T-helper 1 cell (primary cell): ENCODE results near the gene MAML2.

Source experiments
- DNase-seq, 5 donors: peaks; one replicate each; pipeline ENCODE4 v3.0.0-alpha.2; 2012 to 2020

The MAML2 gene

DNA sequence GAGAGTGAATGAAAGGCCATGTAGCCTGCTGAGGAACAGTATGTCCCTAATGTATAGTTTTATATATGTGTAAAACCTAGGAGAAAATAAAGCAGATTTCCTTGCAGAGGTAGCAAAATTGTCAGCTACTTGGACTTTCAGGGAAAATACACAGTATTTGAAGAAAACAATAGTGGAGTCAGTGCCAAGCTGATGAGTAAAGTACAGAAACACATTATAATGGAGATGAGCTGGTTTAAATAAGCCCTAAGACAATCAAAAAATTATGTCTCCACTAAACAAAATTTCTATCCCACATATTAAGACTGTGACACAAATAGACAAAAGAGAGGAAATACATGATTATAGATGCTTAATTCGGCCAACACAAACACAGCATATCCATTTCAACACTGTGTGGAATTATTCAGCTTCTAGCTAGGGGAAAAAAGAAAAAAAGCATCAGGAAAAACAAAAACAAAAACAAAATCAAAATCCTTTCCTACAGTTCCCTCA is 75.9 kb downstream of the MAML2 start:
- no peak for DNase-seq

GRCh38 chr11:96265972-96266371 is 77.0 kb downstream of the MAML2 start:
- no peak for DNase-seq

DNA sequence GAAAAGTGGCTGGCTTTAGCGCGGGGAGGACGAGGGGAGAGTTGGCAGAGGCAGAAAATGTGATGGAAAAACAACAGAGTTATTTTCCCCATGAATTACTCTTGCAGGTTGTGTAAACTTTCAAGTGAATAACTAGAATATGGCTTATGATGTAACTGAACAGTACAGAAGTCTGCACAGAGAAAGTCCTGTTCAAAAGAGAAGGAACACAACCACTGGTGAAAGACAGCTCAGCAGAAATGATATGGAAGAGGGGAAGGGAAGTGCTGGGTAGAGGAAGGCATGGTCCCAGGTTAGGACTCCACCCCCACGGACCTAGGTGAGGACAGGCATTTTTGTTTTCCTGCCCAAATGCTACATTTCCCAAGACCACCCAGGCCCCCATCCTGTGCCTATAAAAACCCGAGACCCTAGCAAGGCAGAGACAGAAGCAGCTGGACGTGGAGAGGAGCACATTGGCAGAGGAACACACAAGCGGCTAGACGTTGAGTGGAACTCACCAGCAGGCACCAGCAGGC is 77.7 kb downstream of the MAML2 start:
- no peak for DNase-seq

GRCh38 chr11:96264364-96264763 is 78.6 kb downstream of the MAML2 start:
- DNase-seq = no peak

- DNase-seq = no peak
Measured at GRCh38 chr11:96263238-96263763, 79.7 kb downstream of the MAML2 start.

DNA sequence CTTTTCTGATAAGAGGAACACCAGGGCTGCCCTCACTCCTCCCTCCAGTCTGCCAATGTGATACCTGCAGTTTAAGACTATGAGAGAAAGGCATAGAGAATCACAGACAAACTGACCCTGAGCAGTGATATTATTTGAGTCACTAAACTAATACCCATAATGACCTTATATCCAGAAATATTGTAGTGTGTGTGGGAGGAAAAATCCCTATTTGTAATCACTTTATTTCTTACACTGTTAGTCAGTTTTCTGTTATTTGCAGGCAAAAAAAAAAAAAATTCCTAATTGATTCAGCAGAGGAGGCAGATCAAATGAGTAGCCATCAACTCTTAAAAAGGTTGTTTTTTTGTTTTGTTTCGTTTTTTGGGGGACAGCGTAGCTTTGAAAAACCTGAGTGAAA is 82.5 kb downstream of the MAML2 start:
- no peak for DNase-seq

DNA sequence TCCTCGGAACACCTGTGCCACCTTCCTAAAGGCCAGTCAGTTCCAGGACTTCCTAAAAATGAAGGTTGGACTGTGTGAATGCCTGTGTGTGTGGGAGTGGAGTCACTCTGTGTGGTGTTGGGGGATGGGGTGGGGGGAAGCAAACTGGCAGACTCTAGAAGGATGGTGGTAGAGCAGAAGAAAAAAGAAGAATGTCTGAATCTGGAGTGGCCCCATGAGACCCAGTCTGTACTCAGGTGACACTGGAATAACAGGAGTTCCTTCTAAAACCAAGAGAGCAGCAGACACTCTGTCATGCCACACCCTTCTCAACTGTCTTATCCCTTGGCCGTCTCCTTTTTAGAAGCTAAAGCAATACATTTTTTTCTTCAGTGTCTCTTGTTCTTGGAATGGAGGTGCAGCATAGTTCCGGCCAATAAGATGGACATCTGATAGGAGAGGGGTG is 82.9 kb downstream of the MAML2 start:
- DNase-seq = no peak

DNA sequence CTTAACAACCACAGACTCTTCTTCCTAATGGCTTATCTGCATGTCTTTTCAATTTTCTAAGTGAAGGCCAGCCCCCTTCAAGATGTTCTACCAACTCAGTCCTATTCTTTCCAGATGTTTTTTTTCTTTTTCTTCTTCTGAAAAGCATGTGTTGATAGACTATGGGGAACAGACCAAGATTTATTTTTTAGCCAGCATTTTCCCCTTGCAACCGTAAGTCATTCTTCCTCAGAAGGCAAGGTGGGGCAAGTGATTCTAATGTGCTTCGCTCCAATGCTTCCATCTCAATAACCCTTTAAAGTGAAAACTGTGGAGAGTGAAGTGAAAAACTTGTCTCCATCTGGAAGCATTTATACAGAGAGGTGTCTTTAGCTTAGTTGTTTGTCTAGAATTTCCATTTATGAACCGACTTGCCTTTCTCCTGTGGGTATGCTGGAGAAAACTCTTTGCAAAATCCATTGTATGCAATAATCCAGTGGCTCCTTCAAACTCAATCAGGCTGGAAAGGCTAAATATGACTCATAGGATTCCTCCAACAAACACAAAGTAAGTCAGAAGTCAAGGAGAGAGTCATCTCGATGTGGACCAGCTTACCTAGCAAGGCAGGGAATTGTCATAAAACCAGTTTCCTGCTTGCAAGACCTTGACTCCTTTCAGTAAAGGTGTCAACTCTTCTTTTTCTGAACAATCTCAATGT is 83.7 kb downstream of the MAML2 start:
- no peak for DNase-seq

- peak in 3 of 5 donors; percentile 19 to 79 (median 45) for DNase-seq
Measured at GRCh38 chr11:96257972-96258934, 84.7 kb downstream of the MAML2 start.

GRCh38 chr11:96257036-96257435 is 86.0 kb downstream of the MAML2 start:
- peak in 1 of 5 donors; percentile 42 for DNase-seq

DNA sequence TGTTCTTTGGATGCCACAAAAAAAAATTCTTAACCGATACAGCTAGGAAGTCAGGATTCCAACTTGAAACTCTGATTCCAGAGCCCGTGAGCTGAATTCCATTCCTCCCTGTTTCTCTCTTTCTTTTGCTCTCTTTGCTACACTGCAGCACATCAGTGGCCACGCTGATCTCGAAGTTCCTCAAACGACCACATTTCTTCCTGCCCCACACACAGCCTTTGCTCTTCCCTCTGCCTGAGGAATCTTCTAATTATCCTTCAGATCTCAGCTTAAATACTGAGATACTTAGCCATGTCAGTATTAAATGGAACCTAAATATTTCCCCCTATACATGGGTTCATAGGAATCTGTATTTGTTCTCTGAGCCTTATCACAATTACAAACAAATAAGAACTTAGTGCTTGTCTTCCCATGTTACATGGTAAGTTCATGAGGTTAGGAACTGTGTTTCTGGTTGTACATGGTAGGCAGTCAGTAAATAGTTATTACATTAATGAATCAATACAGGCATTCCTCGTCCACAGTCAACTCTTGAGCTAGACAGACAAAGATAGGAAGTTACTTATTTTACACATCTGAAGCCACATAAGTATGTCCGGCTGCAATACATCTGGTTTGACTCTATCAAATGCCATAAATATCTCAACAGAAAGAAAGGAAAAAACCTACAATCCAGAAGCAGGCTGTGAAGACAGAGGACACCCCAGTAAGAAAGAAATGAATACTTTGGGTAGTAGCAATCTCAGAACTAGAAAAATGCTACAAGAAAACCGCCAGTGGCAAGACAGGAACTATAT is 86.6 kb downstream of the MAML2 start:
- DNase-seq = peak in 1 of 5 donors; percentile 38

DNA sequence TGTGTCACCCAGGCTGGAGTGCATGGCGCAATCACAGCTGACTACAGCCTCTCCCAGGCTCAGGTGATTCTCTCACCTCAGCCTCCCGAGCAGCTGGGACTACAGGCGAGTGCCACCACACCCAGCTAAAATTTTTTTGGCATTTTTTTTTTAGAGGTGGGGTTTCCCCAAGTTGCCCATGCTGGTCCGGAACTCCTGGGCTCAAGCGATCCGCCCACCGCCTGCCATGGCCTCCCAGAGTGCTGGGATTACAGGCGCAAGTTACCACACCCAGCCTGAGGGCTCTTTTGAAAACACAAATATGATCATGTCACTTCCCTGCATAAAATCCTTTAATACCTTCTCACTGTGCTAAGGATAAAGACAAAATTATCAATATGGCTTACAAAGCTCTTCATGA is 88.1 kb downstream of the MAML2 start:
- DNase-seq = no peak

GRCh38 chr11:96254087-96254486 is 88.9 kb downstream of the MAML2 start:
- DNase-seq = peak in 2 of 5 donors; percentile 14 to 53

GRCh38 chr11:96246718-96247552 is 96.1 kb downstream of the MAML2 start:
- DNase-seq = no peak

DNA sequence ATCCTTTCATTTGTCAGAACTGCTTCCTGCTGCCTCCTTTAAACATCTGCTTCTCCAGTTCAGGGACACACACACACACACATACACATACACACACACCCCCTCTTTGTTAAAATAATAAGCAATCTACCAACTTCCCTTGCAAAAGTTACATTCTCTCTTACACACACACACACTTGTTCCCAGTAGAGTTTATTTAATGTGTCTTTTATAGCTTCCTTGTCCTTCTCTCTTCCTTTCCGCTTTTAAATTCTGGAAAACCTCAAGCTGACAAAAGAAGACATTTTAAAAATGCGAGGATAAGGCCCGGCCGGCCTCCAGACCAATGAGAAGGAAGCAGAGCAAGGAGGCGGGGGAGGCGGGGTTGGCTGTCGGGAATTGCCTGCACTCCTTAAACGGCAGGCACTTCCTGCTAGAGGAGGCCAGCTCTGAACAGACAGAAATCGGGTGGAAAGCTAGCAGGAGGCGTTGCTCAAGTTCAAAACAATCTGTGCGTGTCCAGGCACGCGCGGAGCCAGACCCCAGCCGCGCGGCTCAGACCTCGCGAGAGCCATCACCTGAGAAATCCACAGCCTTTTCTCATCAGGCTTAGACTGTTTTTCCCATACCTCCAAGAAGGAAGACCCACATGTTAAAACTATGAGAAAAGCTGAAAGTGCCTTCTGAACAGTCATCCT is 99.9 kb downstream of the MAML2 start:
- peak; percentile 49 to 86 (median 65) for DNase-seq

DNA sequence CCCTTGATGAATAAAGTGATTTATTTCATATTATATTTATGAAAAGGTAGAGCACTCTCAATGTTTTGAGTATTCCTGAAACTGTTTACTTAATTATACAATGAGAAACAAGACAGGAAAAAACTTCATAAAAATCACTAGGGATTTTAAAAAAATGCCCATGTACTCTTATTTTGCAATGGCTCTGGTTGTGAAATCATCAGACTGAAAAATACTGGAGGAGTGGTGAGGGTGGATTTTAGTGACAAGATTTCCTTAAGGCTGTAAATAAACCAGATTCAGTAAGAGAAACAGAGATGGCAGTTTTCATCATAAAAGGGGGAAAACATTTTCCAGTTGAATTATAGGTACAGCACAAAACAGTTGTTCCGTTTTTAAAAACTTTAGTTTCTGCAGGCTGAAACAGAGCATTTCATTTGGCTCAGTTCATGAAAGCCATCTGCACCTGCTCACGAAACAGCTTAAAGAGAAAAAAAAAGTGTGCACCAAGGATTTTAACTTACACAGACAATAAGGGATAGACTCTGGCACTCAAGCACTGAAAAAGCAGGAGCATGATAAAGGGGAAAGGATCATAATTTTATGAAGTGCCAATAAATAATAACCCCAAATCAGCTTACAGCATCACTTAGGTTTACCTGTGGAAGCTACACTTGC is 100.7 kb downstream of the MAML2 start:
- no peak for DNase-seq

DNA sequence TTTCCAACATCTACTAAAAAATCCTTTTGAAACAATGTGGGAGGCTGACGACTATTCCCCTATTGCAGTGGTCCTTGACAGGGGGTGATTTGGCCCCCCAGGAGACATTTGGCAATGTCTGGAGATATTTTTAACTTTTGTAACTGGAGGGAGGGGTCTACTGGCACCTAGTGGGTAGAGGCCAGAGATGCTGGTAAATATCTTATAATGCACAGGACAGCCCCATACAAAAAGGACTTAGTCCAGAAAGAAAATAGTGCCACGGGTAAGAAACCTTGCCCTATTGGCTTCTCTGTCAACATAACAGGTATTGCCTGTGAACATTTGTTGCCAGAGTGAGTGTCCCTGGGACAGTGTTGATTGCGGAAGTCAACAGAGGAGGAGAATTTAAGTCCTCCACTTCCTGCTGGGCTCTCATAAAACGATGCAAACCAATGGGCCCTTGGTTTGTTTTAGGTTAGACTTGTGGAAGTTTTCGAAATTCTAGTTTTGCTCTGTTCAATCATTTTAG is 101.6 kb downstream of the MAML2 start:
- DNase-seq = no peak

GRCh38 chr11:96238563-96239135 is 104.3 kb downstream of the MAML2 start:
- no peak for DNase-seq

DNA sequence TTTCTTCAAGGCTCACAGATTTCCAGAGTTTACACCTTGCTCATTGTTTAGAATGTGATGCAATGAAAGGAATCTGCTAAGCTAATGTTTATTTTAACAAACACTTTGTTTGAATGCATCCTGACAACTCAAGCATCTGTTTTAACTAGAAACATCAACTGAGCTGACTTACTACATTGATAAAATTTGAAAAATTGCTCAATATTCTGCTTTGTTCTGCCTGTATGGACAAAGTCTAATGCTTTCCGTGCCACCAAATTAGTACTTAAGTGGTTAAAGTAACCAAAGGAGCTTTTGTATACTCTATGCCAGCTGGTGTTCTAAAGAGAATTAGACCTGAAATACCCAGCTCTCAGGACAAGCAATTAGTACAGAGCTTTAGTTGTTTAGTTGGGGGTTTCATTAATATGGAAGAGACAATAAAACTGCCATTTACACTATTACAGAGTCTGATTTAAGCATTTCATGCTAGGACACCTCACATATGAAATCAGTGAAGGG is 105.2 kb downstream of the MAML2 start:
- DNase-seq = no peak
